HG03064 (cell line): ENCODE data around the gene ZNF681.
A peak's percentile ranks its signal among the peaks of the same experiment; 100 is the strongest.
"Not testable (repeated sequence)": the region's sequence is repeated elsewhere in the genome, so short reads cannot be mapped to it uniquely, and the experiment has no call there.

Source experiments
- ATAC-seq: cut with Tn5 transposase; IDR thresholded peaks from one replicate; pipeline ENCODE4 v1.9.1; 2021; ENCODE audit warnings: low read depth; ENCODE audit not compliant: unreplicated experiment

The ZNF681 gene

GRCh38 chr19:23758187-23759074 lies at the start of gene ZNF681:
Gene ZNF681 (minus strand): TSS chr19:23758891. CDS start chr19:23758749, 142 bp downstream.
- ATAC-seq = peak; percentile 77

GRCh38 chr19:23804676-23805075 lies 46.0 kb upstream of the ZNF681 start:
- no peak for ATAC-seq

GRCh38 chr19:23802290-23802689 lies 43.6 kb upstream of the ZNF681 start:
- ATAC-seq = no peak

GRCh38 chr19:23801803-23802202 lies 43.1 kb upstream of the ZNF681 start:
- ATAC-seq = no peak

- ATAC-seq = no peak
Observed at GRCh38 chr19:23800868-23801267, 42.2 kb upstream of the ZNF681 start.

- no peak for ATAC-seq
Observed at GRCh38 chr19:23800271-23800670, 41.6 kb upstream of the ZNF681 start.

- ATAC-seq = no peak
Observed at GRCh38 chr19:23799321-23799720, 40.6 kb upstream of the ZNF681 start.

GRCh38 chr19:23795462-23795861 lies 36.8 kb upstream of the ZNF681 start:
- ATAC-seq = no peak

- ATAC-seq = no peak
Observed at GRCh38 chr19:23792784-23793183, 34.1 kb upstream of the ZNF681 start.

- ATAC-seq = no peak
Observed at GRCh38 chr19:23790641-23791488, 32.2 kb upstream of the ZNF681 start.

GRCh38 chr19:23789246-23789645 lies 30.6 kb upstream of the ZNF681 start:
- ATAC-seq = no peak

GRCh38 chr19:23788411-23788810 lies 29.7 kb upstream of the ZNF681 start:
- ATAC-seq = no peak

- ATAC-seq = no peak
Observed at GRCh38 chr19:23787106-23787505, 28.4 kb upstream of the ZNF681 start.

- no peak for ATAC-seq
Observed at GRCh38 chr19:23785982-23786381, 27.3 kb upstream of the ZNF681 start.

- no peak for ATAC-seq
Observed at GRCh38 chr19:23784274-23784673, 25.6 kb upstream of the ZNF681 start.

- no peak for ATAC-seq
Observed at GRCh38 chr19:23783636-23784035, 24.9 kb upstream of the ZNF681 start.

GRCh38 chr19:23779645-23780044 lies 21.0 kb upstream of the ZNF681 start:
- no peak for ATAC-seq

GRCh38 chr19:23778566-23778965 lies 19.9 kb upstream of the ZNF681 start:
- no peak for ATAC-seq

GRCh38 chr19:23778036-23778435 lies 19.3 kb upstream of the ZNF681 start:
- not testable (repeated sequence) for ATAC-seq

GRCh38 chr19:23777216-23777615 lies 18.5 kb upstream of the ZNF681 start:
- ATAC-seq = no peak

- ATAC-seq = no peak
Observed at GRCh38 chr19:23776507-23777205, 18.0 kb upstream of the ZNF681 start.
